CD4-positive, alpha-beta T cell treated with Interleukin-12 subunit alpha and Interleukin-12 subunit beta, for 1 hour (primary cell): ENCODE data around the gene TINAGL1.

Experiments used
- DNase-seq: peaks from one replicate; pipeline ENCODE4 v3.0.0-alpha.2; 2020

TINAGL1 gene

DNA sequence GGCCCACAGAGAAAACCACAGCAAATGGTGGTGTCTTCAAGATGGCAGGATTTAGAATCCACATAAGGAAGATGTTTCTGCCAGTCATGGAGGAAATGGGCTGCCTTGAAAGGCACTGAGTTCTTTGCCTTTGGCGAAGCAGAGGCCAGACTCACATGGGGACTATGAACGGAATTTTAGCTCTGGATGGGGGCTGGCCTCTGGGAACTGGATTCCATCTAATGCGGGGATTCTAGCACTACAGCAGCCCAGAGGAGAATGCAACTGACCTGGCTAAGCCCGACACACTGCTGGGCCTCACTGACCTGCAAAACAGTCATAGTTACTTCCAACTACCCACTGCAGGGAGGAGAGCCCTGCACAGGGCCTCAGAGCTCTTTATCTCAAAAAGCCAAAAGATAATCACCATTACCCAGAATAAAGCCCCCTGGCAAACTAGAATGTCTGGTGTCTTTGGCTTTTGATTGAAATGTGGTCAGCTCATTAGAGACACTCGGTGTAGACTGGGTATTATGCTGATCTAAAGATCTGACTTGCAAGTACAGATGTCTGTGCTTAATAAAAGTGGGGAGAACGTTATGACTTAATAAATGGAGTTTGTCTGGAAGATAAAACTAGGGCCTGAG, 52.7 kb downstream of the TINAGL1 start:
- DNase-seq = no peak

DNA sequence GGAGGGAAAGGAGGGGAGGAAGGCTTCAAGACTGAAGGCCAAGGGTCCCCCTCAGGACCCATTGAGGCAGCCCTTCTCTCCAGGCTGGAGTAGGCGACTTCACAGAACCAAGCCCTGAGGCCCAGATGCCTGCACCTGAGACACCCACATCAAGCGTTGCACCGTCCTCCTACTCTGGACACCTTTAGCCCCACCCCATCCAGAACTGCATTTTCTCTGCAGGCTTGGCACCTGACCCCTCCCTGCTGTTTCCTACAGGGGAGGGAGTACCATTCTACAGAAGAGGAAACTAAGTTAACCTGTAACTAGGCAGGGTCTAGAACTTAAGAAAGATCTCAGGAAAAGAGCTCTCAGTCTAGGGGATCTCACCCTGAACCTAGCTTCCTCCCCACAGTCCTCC, 56.3 kb downstream of the TINAGL1 start:
- DNase-seq = no peak

DNA sequence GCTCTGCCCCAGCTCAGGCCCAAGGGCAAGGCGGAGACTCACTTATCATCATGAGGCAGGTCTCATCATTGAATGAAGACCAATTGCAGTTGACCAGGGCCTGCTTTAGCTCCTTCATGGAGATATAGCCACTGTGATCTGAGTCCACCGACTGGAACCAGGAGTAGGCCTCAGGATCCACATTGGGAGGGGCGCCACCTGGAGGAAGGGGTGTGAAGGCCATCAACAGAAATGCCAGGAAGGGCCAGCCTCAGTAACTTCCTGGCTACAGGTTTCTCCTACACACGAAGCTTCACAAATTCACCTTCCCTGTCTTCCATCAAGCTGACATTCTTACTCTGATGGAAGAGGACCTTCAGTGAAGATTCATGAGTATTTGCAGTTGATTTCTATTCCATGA, 56.8 kb downstream of the TINAGL1 start:
- DNase-seq = no peak
